HEK293 (cell line): Measurements from ENCODE around the gene CEBPG.
A peak's percentile ranks its signal among the peaks of the same experiment; 100 is the strongest.

Experiments used
- CTCF ChIP-seq: fragments of 450-650 bp; formaldehyde crosslinking; IDR thresholded peaks from 2 replicates; pipeline ENCODE4 v1.5.1; 2016; ENCODE audit warnings: missing biosample characterization, missing genetic modification characterization
- ZNF747 ChIP-seq: fragments of 450-650 bp; formaldehyde crosslinking; IDR thresholded peaks from 2 replicates; pipeline ENCODE4 v1.5.1; 2016; ENCODE audit warnings: missing biosample characterization, missing genetic modification characterization
- ZNF76 ChIP-seq: fragments of 450-650 bp; formaldehyde crosslinking; IDR thresholded peaks from 2 replicates; pipeline ENCODE4; 2016; ENCODE audit warnings: low read depth, missing biosample characterization, missing genetic modification characterization, borderline replicate concordance
- TF ChIP-seq, protein P1 (sequence below): fragments of 450-650 bp; formaldehyde crosslinking; IDR thresholded peaks from 2 replicates; pipeline ENCODE4 v1.5.1; 2016; ENCODE audit warnings: missing biosample characterization, missing genetic modification characterization, borderline replicate concordance
- TF ChIP-seq, protein P2 (sequence below): fragments of 450-650 bp; formaldehyde crosslinking; IDR thresholded peaks from 2 replicates; pipeline ENCODE4 v1.5.1; 2016; ENCODE audit warnings: missing biosample characterization, missing genetic modification characterization

GRCh38 chr19:33416307-33417215 is 43.1 kb downstream of the CEBPG start:
- TF ChIP-seq, protein P1, sequence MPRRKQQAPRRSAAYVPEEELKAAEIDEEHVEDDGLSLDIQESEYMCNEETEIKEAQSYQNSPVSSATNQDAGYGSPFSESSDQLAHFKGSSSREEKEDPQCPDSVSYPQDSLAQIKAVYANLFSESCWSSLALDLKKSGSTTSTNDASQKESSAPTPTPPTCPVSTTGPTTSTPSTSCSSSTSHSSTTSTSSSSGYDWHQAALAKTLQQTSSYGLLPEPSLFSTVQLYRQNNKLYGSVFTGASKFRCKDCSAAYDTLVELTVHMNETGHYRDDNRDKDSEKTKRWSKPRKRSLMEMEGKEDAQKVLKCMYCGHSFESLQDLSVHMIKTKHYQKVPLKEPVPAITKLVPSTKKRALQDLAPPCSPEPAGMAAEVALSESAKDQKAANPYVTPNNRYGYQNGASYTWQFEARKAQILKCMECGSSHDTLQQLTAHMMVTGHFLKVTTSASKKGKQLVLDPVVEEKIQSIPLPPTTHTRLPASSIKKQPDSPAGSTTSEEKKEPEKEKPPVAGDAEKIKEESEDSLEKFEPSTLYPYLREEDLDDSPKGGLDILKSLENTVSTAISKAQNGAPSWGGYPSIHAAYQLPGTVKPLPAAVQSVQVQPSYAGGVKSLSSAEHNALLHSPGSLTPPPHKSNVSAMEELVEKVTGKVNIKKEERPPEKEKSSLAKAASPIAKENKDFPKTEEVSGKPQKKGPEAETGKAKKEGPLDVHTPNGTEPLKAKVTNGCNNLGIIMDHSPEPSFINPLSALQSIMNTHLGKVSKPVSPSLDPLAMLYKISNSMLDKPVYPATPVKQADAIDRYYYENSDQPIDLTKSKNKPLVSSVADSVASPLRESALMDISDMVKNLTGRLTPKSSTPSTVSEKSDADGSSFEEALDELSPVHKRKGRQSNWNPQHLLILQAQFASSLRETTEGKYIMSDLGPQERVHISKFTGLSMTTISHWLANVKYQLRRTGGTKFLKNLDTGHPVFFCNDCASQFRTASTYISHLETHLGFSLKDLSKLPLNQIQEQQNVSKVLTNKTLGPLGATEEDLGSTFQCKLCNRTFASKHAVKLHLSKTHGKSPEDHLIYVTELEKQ (tag by site-specific recombination) = no peak
- TF ChIP-seq, protein P2, sequence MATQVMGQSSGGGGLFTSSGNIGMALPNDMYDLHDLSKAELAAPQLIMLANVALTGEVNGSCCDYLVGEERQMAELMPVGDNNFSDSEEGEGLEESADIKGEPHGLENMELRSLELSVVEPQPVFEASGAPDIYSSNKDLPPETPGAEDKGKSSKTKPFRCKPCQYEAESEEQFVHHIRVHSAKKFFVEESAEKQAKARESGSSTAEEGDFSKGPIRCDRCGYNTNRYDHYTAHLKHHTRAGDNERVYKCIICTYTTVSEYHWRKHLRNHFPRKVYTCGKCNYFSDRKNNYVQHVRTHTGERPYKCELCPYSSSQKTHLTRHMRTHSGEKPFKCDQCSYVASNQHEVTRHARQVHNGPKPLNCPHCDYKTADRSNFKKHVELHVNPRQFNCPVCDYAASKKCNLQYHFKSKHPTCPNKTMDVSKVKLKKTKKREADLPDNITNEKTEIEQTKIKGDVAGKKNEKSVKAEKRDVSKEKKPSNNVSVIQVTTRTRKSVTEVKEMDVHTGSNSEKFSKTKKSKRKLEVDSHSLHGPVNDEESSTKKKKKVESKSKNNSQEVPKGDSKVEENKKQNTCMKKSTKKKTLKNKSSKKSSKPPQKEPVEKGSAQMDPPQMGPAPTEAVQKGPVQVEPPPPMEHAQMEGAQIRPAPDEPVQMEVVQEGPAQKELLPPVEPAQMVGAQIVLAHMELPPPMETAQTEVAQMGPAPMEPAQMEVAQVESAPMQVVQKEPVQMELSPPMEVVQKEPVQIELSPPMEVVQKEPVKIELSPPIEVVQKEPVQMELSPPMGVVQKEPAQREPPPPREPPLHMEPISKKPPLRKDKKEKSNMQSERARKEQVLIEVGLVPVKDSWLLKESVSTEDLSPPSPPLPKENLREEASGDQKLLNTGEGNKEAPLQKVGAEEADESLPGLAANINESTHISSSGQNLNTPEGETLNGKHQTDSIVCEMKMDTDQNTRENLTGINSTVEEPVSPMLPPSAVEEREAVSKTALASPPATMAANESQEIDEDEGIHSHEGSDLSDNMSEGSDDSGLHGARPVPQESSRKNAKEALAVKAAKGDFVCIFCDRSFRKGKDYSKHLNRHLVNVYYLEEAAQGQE (tag by site-specific recombination) = no peak; the same call in 1 of the 2 replicates
- TF ChIP-seq ZNF76 (tag by site-specific recombination) (no peak), CTCF (tag by site-specific recombination) (peak; percentile 98), ZNF747 (no peak)
